Esophagus muscularis mucosa (tissue), 4 donors: ENCODE data around the gene IGF2BP3. TPM values are rescaled to one million over a fixed set of nuclear protein-coding genes. Genes with fewer than 3 reads are reported as not detected.

Source experiments
- DNase-seq: peaks from one replicate; pipeline ENCODE4 v3.0.0-alpha.2; 2017; ENCODE audit errors: extremely low spot score
- H3K27ac ChIP-seq, 4 donors: fragments of 200-600 bp; sonication (generic); replicated peaks in 1 of 4; 1 replicate in 3 of 4; 2 replicates in 1 of 4; pipeline ENCODE4 v1.5.1; 2016 to 2019; ENCODE audit warnings: mild to moderate bottlenecking in 1 of 4
- H3K27me3 ChIP-seq, 4 donors: fragments of 200-600 bp; sonication (generic); one replicate each; pipeline versions ENCODE4 v1.5.1 to v1.6.0; 2016 to 2019
- H3K36me3 ChIP-seq, 4 donors: fragments of 200-600 bp; sonication (generic); one replicate each; pipeline ENCODE4 v1.5.1; 2016 to 2019
- H3K4me1 ChIP-seq, 4 donors: fragments of 200-600 bp; sonication (generic); one replicate each; pipeline ENCODE4 v1.5.1; 2016 to 2019
- H3K4me3 ChIP-seq, 4 donors: fragments of 200-600 bp; sonication (generic); 1 replicate in 2 of 4; 2 replicates in 2 of 4; pipeline ENCODE4 v1.5.1; 2016 to 2019; ENCODE audit warnings: mild to moderate bottlenecking in 4 of 4, moderate library complexity in 1 of 4
- H3K9me3 ChIP-seq, 4 donors: fragments of 200-600 bp; sonication (generic); 1 replicate in 3 of 4; 2 replicates in 1 of 4; pipeline ENCODE4 v1.5.1; 2016 to 2019
- CTCF ChIP-seq, 3 experiments: fragments of 200-600 bp in 2 of 3; fragments of 450-650 bp in 1 of 3; sonication (generic) in 2 of 3; IDR thresholded peaks; one replicate each; pipeline ENCODE4 v1.5.1; 2017 to 2019; ENCODE audit warnings: antibody characterized with exemption in 3 of 3, mild to moderate bottlenecking in 2 of 3, moderate library complexity in 1 of 3
- EP300 ChIP-seq: sonication (generic); formaldehyde crosslinking; IDR thresholded peaks from one replicate; pipeline ENCODE4 v1.6.1; 2017; ENCODE audit warnings: antibody characterized with exemption
- POLR2A ChIP-seq: fragments of 450-650 bp; IDR thresholded peaks from one replicate; pipeline ENCODE4 v1.6.1; 2017; ENCODE audit warnings: antibody characterized with exemption, moderate library complexity, mild to moderate bottlenecking, low read depth
- POLR2AphosphoS5 ChIP-seq, 2 donors: sonication (generic); formaldehyde crosslinking; IDR thresholded peaks; one replicate each; pipeline ENCODE4 v1.6.1; 2017; ENCODE audit warnings: antibody characterized with exemption in 2 of 2
- WGBS: methylation state at CpG from one replicate; pipeline ENCODE4 v1.1.5; 2018; 5-methylcytosine and 5-hydroxymethylcytosine counted together
- intact Hi-C: fragments of 100-400 bp; cut with DNase I; formaldehyde crosslinking; loops from one replicate; pipeline ENCODE4 v1.15.1; 2023
- total RNA-seq, 4 donors: library from RNA; depleted of rRNA; stranded (reverse); fragments of >200 nt; gene quantifications; one replicate each; pipeline versions ENCODE4 v1.1.0 to v1.2.1, GENCODE V29; 2016

Gene IGF2BP3
- total RNA-seq, 4 donors from 2014 or later = 0.45 to 1.7 TPM; not detected in 2

GRCh38 chr7:23394488-23395171 lies 75.7 kb downstream of the IGF2BP3 start:
- WGBS = 52% methylated on average over 3 of the region's 3 CpGs
- Histone ChIP-seq H3K9me3 (no peaks in the 10 kb centered on the region), H3K36me3 (no peaks in the 10 kb centered on the region), H3K27ac (no peak overlapping the region), H3K4me3 (no peak overlapping the region), H3K4me1 (peaks cover 0 to 10% (median 9%) of the 10 kb centered on the region in 4 donors), H3K27me3 (no peaks in the 10 kb centered on the region)
- no peak for DNase-seq
- intact Hi-C loops = no loop called here
- TF ChIP-seq EP300 (no peak), POLR2AphosphoS5 (IDR thresholded peaks at IDR 0.05) (no peak), CTCF (IDR thresholded peaks at IDR 0.05) (no peak), POLR2A (no peak)

GRCh38 chr7:23393636-23394035 lies 76.7 kb downstream of the IGF2BP3 start:
- no peak overlapping the region for H3K27ac ChIP-seq
- no peaks in the 10 kb centered on the region for H3K9me3 ChIP-seq
- H3K4me3 ChIP-seq = no peak overlapping the region
- H3K4me1 ChIP-seq = peaks cover 0 to 10% (median 9%) of the 10 kb centered on the region in 4 donors
- TF ChIP-seq CTCF (IDR thresholded peaks at IDR 0.05) (no peak), POLR2A (no peak), EP300 (no peak), POLR2AphosphoS5 (IDR thresholded peaks at IDR 0.05) (no peak)
- no peak for DNase-seq
- no peaks in the 10 kb centered on the region for H3K27me3 ChIP-seq
- intact Hi-C loops = no loop called here
- 89% methylated on average over 3 of the region's 3 CpGs for WGBS
- no peaks in the 10 kb centered on the region for H3K36me3 ChIP-seq

GRCh38 chr7:23389701-23390100 lies 80.6 kb downstream of the IGF2BP3 start:
- H3K4me1 ChIP-seq = peaks cover 0 to 7% (median 3%) of the 10 kb centered on the region in 4 donors
- 96% methylated on average over 3 of the region's 3 CpGs for WGBS

GRCh38 chr7:23387583-23387982 lies 82.7 kb downstream of the IGF2BP3 start:
- no peaks in the 10 kb centered on the region for H3K9me3 ChIP-seq
- no peaks in the 10 kb centered on the region for H3K4me1 ChIP-seq
- no peak overlapping the region for H3K27ac ChIP-seq
- intact Hi-C loops = no loop called here
- H3K36me3 ChIP-seq = no peaks in the 10 kb centered on the region
- 100% methylated on average over 1 of the region's 1 CpG for WGBS
- H3K27me3 ChIP-seq = no peaks in the 10 kb centered on the region
- no peak overlapping the region for H3K4me3 ChIP-seq
- no peak for DNase-seq
- no peak for TF ChIP-seq POLR2A
- TF ChIP-seq EP300 = no peak
- TF ChIP-seq CTCF (IDR thresholded peaks at IDR 0.05) = no peak
- no peak for TF ChIP-seq POLR2AphosphoS5 (IDR thresholded peaks at IDR 0.05)

More at GRCh38 chr7:23389701-23390100, 80.6 kb downstream of the IGF2BP3 start:
- intact Hi-C loops = no loop called here
- H3K9me3 ChIP-seq = no peaks in the 10 kb centered on the region
- H3K27ac ChIP-seq = no peak overlapping the region
- no peak for DNase-seq
- no peak overlapping the region for H3K4me3 ChIP-seq
- TF ChIP-seq POLR2A = no peak
- TF ChIP-seq EP300 = no peak
- no peak for TF ChIP-seq CTCF (IDR thresholded peaks at IDR 0.05)
- no peak for TF ChIP-seq POLR2AphosphoS5 (IDR thresholded peaks at IDR 0.05)
- H3K27me3 ChIP-seq = no peaks in the 10 kb centered on the region
- no peaks in the 10 kb centered on the region for H3K36me3 ChIP-seq

- no peaks in the 10 kb centered on the region for H3K27me3 ChIP-seq
- TF ChIP-seq POLR2AphosphoS5 (IDR thresholded peaks at IDR 0.05) (no peak), EP300 (no peak), POLR2A (no peak), CTCF (IDR thresholded peaks at IDR 0.05) (no peak)
Observed at GRCh38 chr7:23385140-23385539, 85.2 kb downstream of the IGF2BP3 start.

More at GRCh38 chr7:23385140-23385539, 85.2 kb downstream of the IGF2BP3 start:
- no peak for DNase-seq
- Histone ChIP-seq H3K27ac (no peak overlapping the region), H3K4me3 (no peak overlapping the region), H3K9me3 (no peaks in the 10 kb centered on the region), H3K4me1 (no peaks in the 10 kb centered on the region), H3K36me3 (no peaks in the 10 kb centered on the region)
- intact Hi-C loops = no loop called here
- 93% methylated on average over 1 of the region's 1 CpG for WGBS
